A549 (cell line): Measurements from ENCODE around the gene KCNJ10.

ENCODE experiments used
- CEBPB ChIP-seq, 2 experiments: fragments of >200 bp in 1 of 2; sonication (Bioruptor Twin) in 1 of 2; formaldehyde crosslinking in 1 of 2; IDR thresholded peaks; 2 replicates each; pipeline ENCODE4 v1.6.1; 2012 to 2016
- ELK1 ChIP-seq: fragments of 150-350 bp; IDR thresholded peaks from 2 replicates; pipeline ENCODE4 v1.6.1; 2014; ENCODE audit warnings: low read depth, mild to moderate bottlenecking, low read length
- KDM1A ChIP-seq: fragments of 200-600 bp; sonication (generic); IDR thresholded peaks from 2 replicates; pipeline ENCODE4 v1.6.1; 2016; ENCODE audit warnings: low read depth, mild to moderate bottlenecking
- MAX ChIP-seq: IDR thresholded peaks from 2 replicates; pipeline ENCODE4 v1.6.1; 2012
- MYC ChIP-seq: IDR thresholded peaks from 2 replicates; pipeline ENCODE4 v1.6.1; 2012; ENCODE audit warnings: mild to moderate bottlenecking, inconsistent platforms, low read length, improper control_type of control experiment, borderline replicate concordance
- NPAS2 ChIP-seq: fragments of 250-450 bp; sonication (Bioruptor Pico); IDR thresholded peaks from 2 replicates; pipeline ENCODE4 v1.8.0; 2022; ENCODE audit warnings: mild to moderate bottlenecking, moderate library complexity, borderline replicate concordance
- PHF8 ChIP-seq: fragments of 200-600 bp; sonication (generic); IDR thresholded peaks from 2 replicates; pipeline ENCODE4 v1.6.1; 2016; ENCODE audit warnings: low read depth, mild to moderate bottlenecking, antibody characterized with exemption, moderate library complexity, borderline replicate concordance
- POLR2AphosphoS2 ChIP-seq: conservative IDR thresholded peaks from 2 replicates; pipeline ENCODE4 v1.6.1; 2012; ENCODE audit warnings: low read length, improper control_type of control experiment, inconsistent platforms
- RAD21 ChIP-seq, 2 experiments: fragments of >200 bp in 1 of 2; sonication (Bioruptor Twin) in 1 of 2; formaldehyde crosslinking in 1 of 2; IDR thresholded peaks in 1 of 2; conservative IDR thresholded peaks in 1 of 2; 2 replicates in 1 of 2; 3 replicates in 1 of 2; pipeline ENCODE4 v1.6.1; 2012 to 2018; ENCODE audit warnings: inconsistent platforms in 1 of 2
- TF ChIP-seq, protein P1 (sequence below): fragments of >200 bp; sonication (Bioruptor Twin); formaldehyde crosslinking; IDR thresholded peaks from 3 replicates; pipeline ENCODE4 v1.5.1; 2016

- TF ChIP-seq, protein P1, sequence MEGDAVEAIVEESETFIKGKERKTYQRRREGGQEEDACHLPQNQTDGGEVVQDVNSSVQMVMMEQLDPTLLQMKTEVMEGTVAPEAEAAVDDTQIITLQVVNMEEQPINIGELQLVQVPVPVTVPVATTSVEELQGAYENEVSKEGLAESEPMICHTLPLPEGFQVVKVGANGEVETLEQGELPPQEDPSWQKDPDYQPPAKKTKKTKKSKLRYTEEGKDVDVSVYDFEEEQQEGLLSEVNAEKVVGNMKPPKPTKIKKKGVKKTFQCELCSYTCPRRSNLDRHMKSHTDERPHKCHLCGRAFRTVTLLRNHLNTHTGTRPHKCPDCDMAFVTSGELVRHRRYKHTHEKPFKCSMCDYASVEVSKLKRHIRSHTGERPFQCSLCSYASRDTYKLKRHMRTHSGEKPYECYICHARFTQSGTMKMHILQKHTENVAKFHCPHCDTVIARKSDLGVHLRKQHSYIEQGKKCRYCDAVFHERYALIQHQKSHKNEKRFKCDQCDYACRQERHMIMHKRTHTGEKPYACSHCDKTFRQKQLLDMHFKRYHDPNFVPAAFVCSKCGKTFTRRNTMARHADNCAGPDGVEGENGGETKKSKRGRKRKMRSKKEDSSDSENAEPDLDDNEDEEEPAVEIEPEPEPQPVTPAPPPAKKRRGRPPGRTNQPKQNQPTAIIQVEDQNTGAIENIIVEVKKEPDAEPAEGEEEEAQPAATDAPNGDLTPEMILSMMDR: no peak
- no peak for TF ChIP-seq POLR2AphosphoS2
- no peak for TF ChIP-seq ELK1
- TF ChIP-seq RAD21 (conservative IDR thresholded peaks at IDR 0.05 in 1 of 2, IDR thresholded peaks at IDR 0.05 in 1 of 2): no peak
- TF ChIP-seq MAX: no peak
- no peak for TF ChIP-seq CEBPB (IDR thresholded peaks at IDR 0.05)
- no peak for TF ChIP-seq MYC
- TF ChIP-seq NPAS2: no peak
- TF ChIP-seq PHF8: no peak
- no peak for TF ChIP-seq KDM1A
Measured at GRCh38 chr1:160040476-160040875, 29.5 kb downstream of the KCNJ10 start.
